SK-N-SH (cell line): ENCODE measurements around the gene PODN. TPM values are rescaled to one million over a fixed set of nuclear protein-coding genes. Genes with fewer than 3 reads are reported as not detected.
A peak's percentile ranks its signal among the peaks of the same experiment; 100 is the strongest.

Experiments
- CTCF ChIA-PET: fragments of 300-600, 350-600 bp; formaldehyde crosslinking; extraction: SDS; loops from one replicate; lab custom pipeline; 2021; lab: Yijun Ruan, JAX
- POLR2A ChIA-PET: fragments of 350-600 bp; sonication (Branson Sonifier 250); formaldehyde crosslinking; extraction: SDS; loops from one replicate; lab custom pipeline; 2020; ENCODE audit warnings: antibody characterized with exemption, inconsistent platforms; lab: Yijun Ruan, JAX
- DNase-seq: peaks from one replicate; pipeline ENCODE4 v3.0.0; 2012
- H2AFZ ChIP-seq: fragments of 200-600 bp; sonication (generic); 2 replicates; pipeline ENCODE4 v1.8.1; 2016; ENCODE audit warnings: antibody characterized with exemption, mild to moderate bottlenecking, low read depth
- H3F3A ChIP-seq: fragments of 200-600 bp; sonication (generic); replicated peaks from 2 replicates; pipeline ENCODE3; 2016; ENCODE audit warnings: antibody characterized with exemption, mild to moderate bottlenecking; ENCODE audit not compliant: insufficient read depth
- H3K27ac ChIP-seq, 2 experiments: fragments of 200-500 bp in 1 of 2; fragments of 200-600 bp in 1 of 2; sonication (Bioruptor generic) in 1 of 2; sonication (generic), shearing (Covaris generic) in 1 of 2; 2 replicates each; pipeline versions ENCODE4 v1.5.1 to v1.6.1; 2014 to 2016; ENCODE audit warnings: low read depth in 2 of 2, inconsistent platforms in 1 of 2, low read length in 1 of 2, mild to moderate bottlenecking in 1 of 2, mixed read lengths in 1 of 2
- H3K27me3 ChIP-seq: fragments of 200-600 bp; sonication (generic), shearing (Covaris generic); 2 replicates; pipeline ENCODE4 v1.6.1; 2016; ENCODE audit warnings: mixed run types; ENCODE audit not compliant: insufficient read depth
- H3K36me3 ChIP-seq, 2 experiments: fragments of 200-500 bp in 1 of 2; fragments of 200-600 bp in 1 of 2; sonication (Bioruptor generic) in 1 of 2; sonication (generic) in 1 of 2; replicated peaks in 1 of 2; 2 replicates each; pipeline versions ENCODE3 to v1.5.1; 2014 to 2016; ENCODE audit warnings: low read length in 1 of 2, mild to moderate bottlenecking in 1 of 2; ENCODE audit not compliant: insufficient read depth in 2 of 2, control insufficient read depth in 1 of 2
- H3K4me1 ChIP-seq, 2 experiments: fragments of 200-500 bp in 1 of 2; fragments of 200-600 bp in 1 of 2; sonication (Bioruptor generic) in 1 of 2; sonication (generic), shearing (Covaris generic) in 1 of 2; 2 replicates each; pipeline versions ENCODE4 v1.5.1 to v1.6.1; 2014 to 2016; ENCODE audit warnings: low read depth in 1 of 2, low read length in 1 of 2, mixed run types in 1 of 2; ENCODE audit not compliant: insufficient read depth in 2 of 2, control insufficient read depth in 1 of 2
- H3K4me2 ChIP-seq: fragments of 200-600 bp; sonication (generic), shearing (Covaris generic); 2 replicates; pipeline ENCODE4 v1.6.1; 2017; ENCODE audit warnings: mixed run types
- H3K4me3 ChIP-seq, 2 experiments: fragments of 200-500 bp in 1 of 2; fragments of 200-600 bp in 1 of 2; sonication (Bioruptor generic) in 1 of 2; sonication (generic), shearing (Covaris generic) in 1 of 2; 2 replicates each; pipeline versions ENCODE4 v1.5.1 to v1.8.1; 2014 to 2016; ENCODE audit warnings: low read depth in 2 of 2, inconsistent platforms in 1 of 2, low read length in 1 of 2, mild to moderate bottlenecking in 1 of 2, mixed read lengths in 1 of 2, moderate library complexity in 1 of 2
- H3K79me2 ChIP-seq: fragments of 200-600 bp; sonication (generic); 2 replicates; pipeline ENCODE4 v1.8.1; 2017; ENCODE audit warnings: mild to moderate bottlenecking; ENCODE audit not compliant: insufficient read depth
- H3K9ac ChIP-seq: fragments of 200-600 bp; sonication (generic); 2 replicates; pipeline ENCODE4 v1.6.1; 2017; ENCODE audit warnings: mixed run types
- H3K9me2 ChIP-seq: fragments of 200-600 bp; sonication (generic); 2 replicates; pipeline ENCODE4 v1.6.1; 2017; ENCODE audit warnings: mixed run types
- H3K9me3 ChIP-seq: fragments of 200-600 bp; sonication (generic); 2 replicates; pipeline ENCODE4 v1.6.1; 2017; ENCODE audit warnings: mixed run types, mild to moderate bottlenecking, moderate library complexity
- H4K20me1 ChIP-seq: fragments of 200-600 bp; sonication (generic); 2 replicates; pipeline ENCODE4 v1.6.1; 2017; ENCODE audit warnings: mild to moderate bottlenecking, mixed run types; ENCODE audit not compliant: insufficient read depth
- EP300 ChIP-seq, 2 experiments: IDR thresholded peaks; 2 replicates each; pipeline versions ENCODE4 v1.4.0 to v1.6.1; 2012; ENCODE audit warnings: borderline replicate concordance in 1 of 2, low read depth in 1 of 2, low read length in 1 of 2
- EZH2phosphoT487 ChIP-seq: fragments of 200-600 bp; sonication (generic); IDR thresholded peaks from 2 replicates; pipeline ENCODE4 v1.6.1; 2017; ENCODE audit warnings: low read depth, mixed run types, mild to moderate bottlenecking, antibody characterized with exemption, moderate library complexity, borderline replicate concordance
- FOSL2 ChIP-seq: IDR thresholded peaks from 2 replicates; pipeline ENCODE4 v1.4.0; 2012; ENCODE audit warnings: low read depth, mild to moderate bottlenecking, moderate library complexity, borderline replicate concordance
- FOXJ3 ChIP-seq: sonication (generic); formaldehyde crosslinking; IDR thresholded peaks from 2 replicates; pipeline ENCODE4 v1.5.1; 2020; ENCODE audit warnings: mild to moderate bottlenecking, missing genetic modification reagents
- GABPA ChIP-seq: IDR thresholded peaks from 2 replicates; pipeline ENCODE4 v1.4.0; 2012; ENCODE audit warnings: low read depth, mild to moderate bottlenecking
- JUND ChIP-seq: IDR thresholded peaks from 2 replicates; pipeline ENCODE4 v1.4.0; 2012
- MEF2A ChIP-seq: IDR thresholded peaks from 2 replicates; pipeline ENCODE4 v1.4.0; 2012; ENCODE audit warnings: low read depth, borderline replicate concordance
- NFIC ChIP-seq: IDR thresholded peaks from 2 replicates; pipeline ENCODE4 v1.4.0; 2012; ENCODE audit warnings: borderline replicate concordance
- POLR2AphosphoS5 ChIP-seq: IDR thresholded peaks from 2 replicates; pipeline ENCODE4 v1.6.1; 2012; ENCODE audit warnings: low read depth, low read length
- RFX5 ChIP-seq: IDR thresholded peaks from 2 replicates; pipeline ENCODE4 v1.6.1; 2012; ENCODE audit warnings: mild to moderate bottlenecking, improper control_type of control experiment, low read length
- RXRA ChIP-seq: IDR thresholded peaks from 2 replicates; pipeline ENCODE4 v1.4.0; 2012; ENCODE audit warnings: low read depth, mild to moderate bottlenecking, borderline replicate concordance
- TCF12 ChIP-seq: IDR thresholded peaks from 2 replicates; pipeline ENCODE4 v1.4.0; 2012
- TEAD4 ChIP-seq: IDR thresholded peaks from 2 replicates; pipeline ENCODE4 v1.4.0; 2012; ENCODE audit warnings: mild to moderate bottlenecking, borderline replicate concordance; ENCODE audit not compliant: insufficient read depth
- polyA plus RNA-seq, 3 experiments: library from polyadenylated mRNA; depleted of rRNA; stranded (reverse); fragments of >200 nt; gene quantifications; 2 replicates each; pipeline ENCODE4 v1.2.3, GENCODE V29; 2012
- TF ChIP-seq, protein P1 (sequence below): fragments of 150-350 bp; IDR thresholded peaks from 2 replicates; pipeline ENCODE4 v1.6.1; 2017; ENCODE audit warnings: antibody characterized with exemption, low read length, low read depth, borderline replicate concordance
- TF ChIP-seq, protein P2 (sequence below): IDR thresholded peaks from 2 replicates; pipeline ENCODE4; 2012
- TF ChIP-seq, protein P3 (sequence below): fragments of 200-600 bp; sonication (generic); IDR thresholded peaks from 2 replicates; pipeline ENCODE4 v1.6.1; 2017; ENCODE audit warnings: antibody characterized with exemption, mild to moderate bottlenecking, moderate library complexity

The PODN gene
- polyA plus RNA-seq, 1 of the 3 experiments (the other 2 are of a cell fraction), result 2.0 TPM

DNA sequence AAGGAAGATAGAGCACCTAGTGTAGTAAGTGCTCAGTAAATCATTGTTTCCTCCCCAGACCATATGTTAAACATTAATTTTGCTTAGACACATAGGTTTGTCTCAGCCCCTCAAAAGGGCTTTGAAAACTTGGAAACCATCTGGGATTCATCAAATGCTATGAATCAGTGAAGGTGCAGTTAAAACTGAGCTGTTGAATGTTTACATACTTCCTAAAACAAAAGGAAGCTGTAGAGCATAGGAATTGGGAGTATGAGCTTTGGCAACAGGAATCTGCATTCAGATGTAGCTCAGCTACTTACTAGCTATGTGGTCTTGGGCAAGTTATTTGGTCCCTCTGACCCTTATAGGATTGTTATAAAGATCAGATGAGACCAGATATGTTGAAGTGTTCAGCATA lies 18.7 kb upstream of the PODN start:
- no peaks in the 10 kb centered on the region for H3K9me3 ChIP-seq
- H4K20me1 ChIP-seq, result no peaks in the 10 kb centered on the region
- H3K4me3 ChIP-seq, result no peak overlapping the region
- POLR2A ChIA-PET, result no interaction called here
- no peaks in the 10 kb centered on the region for H3K79me2 ChIP-seq
- TF ChIP-seq TCF12 (peak; percentile 99), GABPA (no peak), EZH2phosphoT487 (no peak), MEF2A (no peak), RFX5 (no peak), FOSL2 (peak; percentile 74), TEAD4 (0 out of 2 replicates have a peak, but pooled peaks have one; percentile 21), EP300 (IDR thresholded peaks at IDR 0.05; ENCODE audit: borderline replicate concordance in 1 of 2, low read depth in 1 of 2, low read length in 1 of 2) (peak in 1 of 2 experiments; percentile 86; a peak in 2 of 4 replicates), RXRA (peak; percentile 40; the same call in 1 of the 2 replicates), NFIC (peak; percentile 61; the same call in 1 of the 2 replicates), FOXJ3 (CRISPR knock-in tag) (no peak), JUND (peak; percentile 78), POLR2AphosphoS5 (peak; percentile 72)
- TF ChIP-seq, protein P1, sequence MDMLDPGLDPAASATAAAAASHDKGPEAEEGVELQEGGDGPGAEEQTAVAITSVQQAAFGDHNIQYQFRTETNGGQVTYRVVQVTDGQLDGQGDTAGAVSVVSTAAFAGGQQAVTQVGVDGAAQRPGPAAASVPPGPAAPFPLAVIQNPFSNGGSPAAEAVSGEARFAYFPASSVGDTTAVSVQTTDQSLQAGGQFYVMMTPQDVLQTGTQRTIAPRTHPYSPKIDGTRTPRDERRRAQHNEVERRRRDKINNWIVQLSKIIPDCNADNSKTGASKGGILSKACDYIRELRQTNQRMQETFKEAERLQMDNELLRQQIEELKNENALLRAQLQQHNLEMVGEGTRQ, result no peak
- TF ChIP-seq, protein P2, sequence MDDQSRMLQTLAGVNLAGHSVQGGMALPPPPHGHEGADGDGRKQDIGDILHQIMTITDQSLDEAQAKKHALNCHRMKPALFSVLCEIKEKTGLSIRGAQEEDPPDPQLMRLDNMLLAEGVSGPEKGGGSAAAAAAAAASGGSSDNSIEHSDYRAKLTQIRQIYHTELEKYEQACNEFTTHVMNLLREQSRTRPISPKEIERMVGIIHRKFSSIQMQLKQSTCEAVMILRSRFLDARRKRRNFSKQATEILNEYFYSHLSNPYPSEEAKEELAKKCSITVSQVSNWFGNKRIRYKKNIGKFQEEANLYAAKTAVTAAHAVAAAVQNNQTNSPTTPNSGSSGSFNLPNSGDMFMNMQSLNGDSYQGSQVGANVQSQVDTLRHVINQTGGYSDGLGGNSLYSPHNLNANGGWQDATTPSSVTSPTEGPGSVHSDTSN, result peak; percentile 84
- TF ChIP-seq, protein P3, sequence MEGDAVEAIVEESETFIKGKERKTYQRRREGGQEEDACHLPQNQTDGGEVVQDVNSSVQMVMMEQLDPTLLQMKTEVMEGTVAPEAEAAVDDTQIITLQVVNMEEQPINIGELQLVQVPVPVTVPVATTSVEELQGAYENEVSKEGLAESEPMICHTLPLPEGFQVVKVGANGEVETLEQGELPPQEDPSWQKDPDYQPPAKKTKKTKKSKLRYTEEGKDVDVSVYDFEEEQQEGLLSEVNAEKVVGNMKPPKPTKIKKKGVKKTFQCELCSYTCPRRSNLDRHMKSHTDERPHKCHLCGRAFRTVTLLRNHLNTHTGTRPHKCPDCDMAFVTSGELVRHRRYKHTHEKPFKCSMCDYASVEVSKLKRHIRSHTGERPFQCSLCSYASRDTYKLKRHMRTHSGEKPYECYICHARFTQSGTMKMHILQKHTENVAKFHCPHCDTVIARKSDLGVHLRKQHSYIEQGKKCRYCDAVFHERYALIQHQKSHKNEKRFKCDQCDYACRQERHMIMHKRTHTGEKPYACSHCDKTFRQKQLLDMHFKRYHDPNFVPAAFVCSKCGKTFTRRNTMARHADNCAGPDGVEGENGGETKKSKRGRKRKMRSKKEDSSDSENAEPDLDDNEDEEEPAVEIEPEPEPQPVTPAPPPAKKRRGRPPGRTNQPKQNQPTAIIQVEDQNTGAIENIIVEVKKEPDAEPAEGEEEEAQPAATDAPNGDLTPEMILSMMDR, result no peak
- peaks cover 37% of the 10 kb centered on the region for H3F3A ChIP-seq
- CTCF ChIA-PET, result interaction anchor here (0.9 to 1.0 kb wide), 3 partner anchors 11 to 142 kb away, joined by 3 read pairs; no protein-coding TSS in a partner anchor
- peaks cover 0 to 12% of the 10 kb centered on the region in 2 experiments for H3K36me3 ChIP-seq
- peak overlapping the region in 1 of 2 experiments; percentile 43; a peak in 3 of 4 replicates for H3K27ac ChIP-seq
- peak overlapping the region; percentile 4; the same call in 1 of the 2 replicates for H3K4me2 ChIP-seq
- H3K9me2 ChIP-seq, result no peaks in the 10 kb centered on the region
- no peak overlapping the region for H3K9ac ChIP-seq
- H3K27me3 ChIP-seq, result no peaks in the 10 kb centered on the region
- peaks cover 17 to 35% of the 10 kb centered on the region in 2 experiments for H3K4me1 ChIP-seq
- no peak for DNase-seq
- no peak overlapping the region for H2AFZ ChIP-seq
